OCI-LY1 (cell line): ENCODE data around the gene FRMD5.

Experiments used
- EZH2 ChIP-seq: fragments of 200-600 bp; sonication (generic), shearing (Covaris generic); IDR thresholded peaks from 2 replicates; pipeline ENCODE4 v1.8.0; 2017; ENCODE audit warnings: borderline replicate concordance, mixed run types, mild to moderate bottlenecking, antibody characterized with exemption, low read length, moderate library complexity, mixed read lengths
- TF ChIP-seq, protein P1 (sequence below): fragments of 200-600 bp; sonication (generic), shearing (Covaris generic); IDR thresholded peaks from 2 replicates; pipeline ENCODE4 v1.5.1; 2017; ENCODE audit warnings: mild to moderate bottlenecking, antibody characterized with exemption, low read length, moderate library complexity, mixed read lengths

DNA sequence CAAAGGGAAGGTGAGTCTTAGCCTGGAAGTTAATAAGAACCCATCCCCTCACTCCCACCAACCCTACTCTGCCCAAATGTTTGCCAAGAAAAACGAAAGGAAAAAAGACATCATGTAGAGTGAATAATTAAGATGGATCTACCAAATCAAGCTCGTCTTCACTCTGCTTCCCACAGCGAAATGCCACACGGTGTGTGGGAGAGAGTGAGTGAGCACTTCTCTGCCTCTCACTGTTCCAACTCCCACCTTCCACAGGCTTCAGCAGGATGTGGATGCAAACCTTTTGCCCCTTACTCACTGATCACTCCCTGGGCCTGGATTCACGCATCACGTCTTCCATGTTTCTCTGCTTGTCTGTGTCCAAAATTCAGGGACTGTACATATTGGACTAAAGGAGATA, 282.9 kb downstream of the FRMD5 start:
- TF ChIP-seq, protein P1, sequence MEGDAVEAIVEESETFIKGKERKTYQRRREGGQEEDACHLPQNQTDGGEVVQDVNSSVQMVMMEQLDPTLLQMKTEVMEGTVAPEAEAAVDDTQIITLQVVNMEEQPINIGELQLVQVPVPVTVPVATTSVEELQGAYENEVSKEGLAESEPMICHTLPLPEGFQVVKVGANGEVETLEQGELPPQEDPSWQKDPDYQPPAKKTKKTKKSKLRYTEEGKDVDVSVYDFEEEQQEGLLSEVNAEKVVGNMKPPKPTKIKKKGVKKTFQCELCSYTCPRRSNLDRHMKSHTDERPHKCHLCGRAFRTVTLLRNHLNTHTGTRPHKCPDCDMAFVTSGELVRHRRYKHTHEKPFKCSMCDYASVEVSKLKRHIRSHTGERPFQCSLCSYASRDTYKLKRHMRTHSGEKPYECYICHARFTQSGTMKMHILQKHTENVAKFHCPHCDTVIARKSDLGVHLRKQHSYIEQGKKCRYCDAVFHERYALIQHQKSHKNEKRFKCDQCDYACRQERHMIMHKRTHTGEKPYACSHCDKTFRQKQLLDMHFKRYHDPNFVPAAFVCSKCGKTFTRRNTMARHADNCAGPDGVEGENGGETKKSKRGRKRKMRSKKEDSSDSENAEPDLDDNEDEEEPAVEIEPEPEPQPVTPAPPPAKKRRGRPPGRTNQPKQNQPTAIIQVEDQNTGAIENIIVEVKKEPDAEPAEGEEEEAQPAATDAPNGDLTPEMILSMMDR, result no peak
- no peak for TF ChIP-seq EZH2
